ENCODE results near the gene FEN1.
A peak's percentile ranks its signal among the peaks of the same experiment; 100 is the strongest.

Gene FEN1

DNA sequence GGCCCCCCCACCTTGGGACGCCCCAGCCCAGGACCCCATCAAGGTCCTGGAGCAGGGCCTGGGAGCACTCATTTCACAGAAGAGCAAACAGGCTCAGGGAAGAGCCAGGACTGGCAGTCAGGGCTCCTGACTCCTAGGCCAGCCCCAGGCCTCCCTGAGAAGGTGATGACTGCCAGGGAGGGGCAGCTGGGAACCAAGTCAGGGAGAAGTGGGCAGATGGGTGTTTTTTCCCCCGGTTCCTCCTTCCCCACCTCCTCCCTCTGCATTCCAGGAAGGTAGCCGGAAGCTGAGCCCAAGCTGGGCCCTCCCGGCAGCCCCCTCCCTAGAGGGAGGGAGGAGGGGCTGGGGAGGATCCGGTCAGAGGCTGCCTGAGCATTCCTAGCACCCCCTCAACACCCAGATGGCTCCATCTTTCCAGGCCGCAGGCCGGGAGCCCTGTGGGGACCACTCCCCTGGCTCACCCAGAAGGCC lies 20.7 kb upstream of the FEN1 start:
- TF ChIP-seq CTCF (IDR thresholded peaks at IDR 0.05; ENCODE audit: insufficient read depth, missing control alignments), result no peak
- FAIRE-seq, result no peak
- no peak for DNase-seq (ENCODE audit: insufficient read length, low spot score)

DNA sequence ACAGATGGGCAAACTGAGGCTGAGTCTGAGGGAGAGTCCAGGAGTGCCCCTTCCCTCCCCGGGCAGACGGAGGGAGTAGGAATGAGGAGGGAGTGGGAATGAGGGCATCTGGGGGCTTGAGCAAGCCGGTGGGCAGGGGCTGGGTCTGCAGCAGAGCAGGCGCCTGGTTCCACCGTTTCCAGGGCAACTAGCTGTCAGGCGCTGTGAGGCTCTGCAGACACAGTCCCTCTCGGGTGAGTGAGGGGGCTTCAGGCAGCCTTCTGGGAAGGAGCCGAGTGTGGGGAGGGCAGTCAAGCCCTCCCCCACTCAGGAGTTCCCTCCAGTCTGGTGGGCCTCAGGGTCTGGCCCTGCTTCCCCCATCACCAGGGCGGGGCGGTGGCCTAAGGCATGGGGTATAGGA lies 19.4 kb upstream of the FEN1 start:
- no peak for FAIRE-seq
- TF ChIP-seq CTCF (IDR thresholded peaks at IDR 0.05; ENCODE audit: insufficient read depth, missing control alignments), result no peak

GRCh38 chr11:61773809-61774208 lies 18.9 kb upstream of the FEN1 start:
- FAIRE-seq, result no peak
- TF ChIP-seq CTCF (IDR thresholded peaks at IDR 0.05; ENCODE audit: insufficient read depth, missing control alignments), result no peak
- DNase-seq (ENCODE audit: insufficient read length, low spot score), result no peak

More for the DNA sequence above, 19.4 kb upstream of the FEN1 start:
- DNase-seq (ENCODE audit: insufficient read length, low spot score), result no peak

DNA sequence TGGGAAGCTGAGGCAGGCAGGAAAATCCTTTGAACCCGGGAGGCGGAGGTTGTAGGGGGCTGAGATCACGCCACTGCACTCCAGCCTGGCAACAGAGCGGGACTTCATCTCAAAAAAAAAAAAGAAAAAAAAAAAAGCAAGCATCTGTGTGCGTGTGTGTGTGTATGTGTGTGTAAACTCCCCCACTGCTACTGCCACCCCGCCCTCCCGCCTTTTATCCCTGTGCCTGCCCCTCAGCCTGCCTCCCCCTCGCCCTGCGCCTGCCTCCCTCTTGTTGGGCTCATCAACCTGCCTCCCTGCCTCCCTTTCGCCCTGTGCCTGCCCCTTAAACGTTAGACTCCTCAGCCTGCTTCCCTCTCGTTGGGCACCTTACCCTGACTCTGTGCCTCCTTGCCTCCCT lies 18.3 kb upstream of the FEN1 start:
- no peak for TF ChIP-seq CTCF (IDR thresholded peaks at IDR 0.05; ENCODE audit: insufficient read depth, missing control alignments)
- FAIRE-seq (no peak), DNase-seq (ENCODE audit: insufficient read length, low spot score) (no peak)

DNA sequence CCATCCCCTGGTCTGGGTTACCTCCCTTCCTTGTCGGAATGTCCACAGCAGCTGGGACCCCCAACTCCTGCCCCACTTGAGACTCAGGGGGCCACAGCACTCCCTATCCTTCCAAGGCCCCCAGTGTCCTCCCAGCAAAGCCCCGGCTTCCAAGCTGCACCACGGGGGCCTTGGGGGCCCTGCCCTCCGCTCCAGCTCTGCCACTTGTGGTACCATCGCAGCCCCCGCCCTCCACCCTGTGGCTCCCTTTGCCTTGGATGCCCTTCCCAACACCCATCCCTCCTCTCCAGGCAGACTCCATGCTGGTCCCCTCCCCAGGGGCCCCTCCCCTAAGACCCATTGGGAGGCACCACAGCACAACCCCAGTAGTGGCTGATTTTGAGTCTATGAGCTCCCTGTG lies 17.6 kb upstream of the FEN1 start:
- TF ChIP-seq CTCF (IDR thresholded peaks at IDR 0.05; ENCODE audit: insufficient read depth, missing control alignments), result no peak
- no peak for DNase-seq (ENCODE audit: insufficient read length, low spot score)
- FAIRE-seq, result no peak

GRCh38 chr11:61775606-61776554 lies 16.8 kb upstream of the FEN1 start:
- no peak for TF ChIP-seq CTCF (IDR thresholded peaks at IDR 0.05; ENCODE audit: insufficient read depth, missing control alignments)
- no peak for FAIRE-seq

DNA sequence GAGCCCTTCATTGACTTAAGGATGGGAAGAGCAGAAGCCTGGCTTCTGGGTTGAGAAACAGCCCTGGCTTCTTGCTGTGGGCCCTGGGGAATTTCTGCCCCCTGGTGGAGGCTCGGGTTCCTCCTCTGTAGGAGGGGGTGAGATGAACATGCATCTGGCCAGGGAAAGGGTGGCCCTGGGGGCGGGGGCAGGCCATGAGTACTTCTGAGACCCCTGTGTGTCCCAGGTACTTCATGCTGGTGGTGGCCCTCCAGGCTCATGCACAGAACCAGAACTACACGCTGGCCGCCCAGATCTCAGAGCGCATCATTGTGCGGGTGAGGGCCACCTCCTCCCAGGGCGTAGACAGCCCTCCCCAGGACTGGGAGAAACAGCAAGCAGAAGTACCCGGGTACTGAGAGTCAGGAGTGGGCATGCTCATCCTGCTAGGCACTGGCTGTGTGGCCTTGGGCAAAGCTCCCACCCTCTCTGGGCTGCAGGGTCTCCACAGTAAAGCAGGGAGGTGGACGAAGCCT lies 16.1 kb upstream of the FEN1 start:
- peak; percentile 64 for TF ChIP-seq CTCF (IDR thresholded peaks at IDR 0.05; ENCODE audit: insufficient read depth, missing control alignments)
- peak; percentile 95 for DNase-seq (ENCODE audit: insufficient read length, low spot score)
- FAIRE-seq, result no peak

More at GRCh38 chr11:61775606-61776554, 16.8 kb upstream of the FEN1 start:
- DNase-seq (ENCODE audit: insufficient read length, low spot score), result no peak

All from D721Med (cell line).